GM19035 (cell line): ENCODE data around the gene TMEM87A.
"Not testable (repeated sequence)": the region's sequence is repeated elsewhere in the genome, so short reads cannot be mapped to it uniquely, and the experiment has no call there.

Experiments used
- ATAC-seq: cut with Tn5 transposase; IDR thresholded peaks from one replicate; pipeline ENCODE4 v1.9.1; 2021; ENCODE audit not compliant: unreplicated experiment

The TMEM87A gene

DNA sequence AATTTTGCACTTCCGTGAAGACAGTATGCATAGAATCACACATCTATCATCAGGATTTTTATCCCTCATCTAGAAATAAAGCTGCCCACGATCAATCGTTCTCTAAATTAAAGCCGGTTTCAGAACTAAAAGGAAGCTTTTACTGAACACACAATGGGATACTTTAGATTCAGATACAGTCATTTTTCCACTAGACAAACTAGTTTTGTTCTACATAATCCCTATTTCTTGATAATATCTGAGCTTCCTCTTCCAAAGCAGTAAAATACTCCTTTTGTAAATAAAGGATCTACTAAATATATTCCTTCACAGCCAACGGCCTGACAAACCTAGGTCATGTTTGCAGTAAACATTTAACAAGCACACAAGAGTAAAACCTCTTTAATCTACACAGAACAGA lies 2.2 kb downstream of the TMEM87A start:
- no peak for ATAC-seq

DNA sequence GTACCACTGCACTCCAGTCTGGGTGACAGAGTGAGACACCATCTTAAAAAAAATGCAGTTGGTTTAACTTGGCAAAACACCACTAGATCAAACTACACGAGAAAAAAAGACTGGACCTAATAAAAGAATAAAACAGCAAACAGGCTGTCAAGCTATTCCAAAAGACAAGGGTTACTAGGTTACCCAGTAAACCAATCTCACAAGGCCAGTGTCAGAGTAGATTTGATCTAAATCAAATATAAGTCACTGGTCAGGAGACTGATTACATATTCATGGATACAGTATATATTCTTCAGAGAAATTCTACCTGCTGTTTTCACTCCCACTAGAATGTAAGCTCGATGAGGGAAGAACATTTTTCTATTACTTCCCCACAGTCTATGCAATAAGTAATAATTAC lies 2.7 kb downstream of the TMEM87A start:
- ATAC-seq: no peak

DNA sequence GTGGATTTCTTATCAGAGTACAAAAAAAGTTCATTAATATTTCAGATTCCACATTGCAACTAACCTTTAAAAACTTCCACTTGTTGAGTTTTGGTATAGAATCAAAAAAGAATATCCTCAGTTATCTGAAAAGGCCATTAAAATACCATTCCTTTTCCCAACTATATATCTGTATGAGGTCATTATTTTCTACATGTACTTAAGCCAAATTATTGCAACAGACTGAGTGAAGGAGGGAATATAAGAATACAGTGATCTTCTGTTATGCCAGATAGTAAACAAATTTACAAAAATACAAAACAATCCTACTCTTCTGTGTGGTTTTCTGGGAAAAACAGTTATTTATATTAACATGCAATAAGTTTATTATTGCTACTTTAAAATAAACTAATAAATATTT lies 5.9 kb downstream of the TMEM87A start:
- no peak for ATAC-seq

DNA sequence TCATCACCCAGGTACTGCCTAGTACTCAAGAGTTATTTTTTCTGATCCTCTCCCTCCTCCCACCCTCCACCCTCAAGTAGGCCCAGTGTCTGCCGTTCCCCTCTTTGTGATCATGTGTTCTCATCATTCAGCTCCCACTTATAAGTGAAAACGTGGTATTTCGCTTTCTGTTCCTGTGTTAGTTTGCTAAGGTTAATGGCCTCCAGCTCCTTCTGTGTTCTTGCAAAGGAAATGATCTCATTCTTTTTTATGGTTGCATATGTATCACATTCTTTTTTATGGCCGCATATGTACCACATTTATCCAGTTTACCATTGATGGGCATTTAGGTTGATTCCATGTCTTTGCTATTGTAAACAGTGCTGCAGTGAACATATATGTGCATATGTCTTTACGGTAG lies 8.4 kb downstream of the TMEM87A start:
- no peak for ATAC-seq

DNA sequence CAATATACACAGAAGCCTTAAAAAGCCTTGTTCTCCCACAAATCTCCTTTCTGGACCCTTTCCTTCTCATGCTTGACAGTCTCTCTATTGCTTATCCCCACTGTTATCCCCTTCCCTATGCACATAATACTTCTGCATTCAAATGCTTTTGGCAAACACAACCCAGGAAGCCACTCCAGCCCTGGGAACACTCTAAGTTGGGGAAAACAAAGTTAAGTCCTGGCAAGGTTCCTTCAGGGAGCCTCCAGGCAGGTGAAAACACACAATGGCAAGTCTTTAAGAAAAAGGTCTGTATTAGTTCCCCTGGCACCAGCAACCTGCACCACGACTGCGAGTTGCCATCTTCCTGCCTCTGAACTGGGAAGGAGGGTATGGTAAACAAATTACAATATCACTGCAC lies 19.9 kb downstream of the TMEM87A start:
- no peak for ATAC-seq

DNA sequence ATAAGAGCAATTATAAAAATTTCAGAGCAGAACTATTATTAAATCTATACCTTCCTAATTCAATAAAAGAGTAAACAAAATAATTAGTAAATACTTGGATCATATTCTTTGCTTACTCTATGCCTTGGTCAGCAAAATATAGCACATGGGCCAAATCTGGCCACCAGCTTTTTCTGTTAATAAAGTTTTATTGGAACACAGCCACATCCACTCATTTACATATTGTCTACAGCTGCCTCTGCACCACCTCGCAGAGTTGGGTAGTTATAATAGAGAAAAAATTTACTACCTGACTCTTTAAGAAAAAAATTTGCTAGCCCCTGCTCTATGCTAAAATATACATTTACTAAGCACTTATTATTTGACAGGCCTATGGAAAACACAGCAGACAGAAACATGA lies 32.4 kb downstream of the TMEM87A start:
- no peak for ATAC-seq

DNA sequence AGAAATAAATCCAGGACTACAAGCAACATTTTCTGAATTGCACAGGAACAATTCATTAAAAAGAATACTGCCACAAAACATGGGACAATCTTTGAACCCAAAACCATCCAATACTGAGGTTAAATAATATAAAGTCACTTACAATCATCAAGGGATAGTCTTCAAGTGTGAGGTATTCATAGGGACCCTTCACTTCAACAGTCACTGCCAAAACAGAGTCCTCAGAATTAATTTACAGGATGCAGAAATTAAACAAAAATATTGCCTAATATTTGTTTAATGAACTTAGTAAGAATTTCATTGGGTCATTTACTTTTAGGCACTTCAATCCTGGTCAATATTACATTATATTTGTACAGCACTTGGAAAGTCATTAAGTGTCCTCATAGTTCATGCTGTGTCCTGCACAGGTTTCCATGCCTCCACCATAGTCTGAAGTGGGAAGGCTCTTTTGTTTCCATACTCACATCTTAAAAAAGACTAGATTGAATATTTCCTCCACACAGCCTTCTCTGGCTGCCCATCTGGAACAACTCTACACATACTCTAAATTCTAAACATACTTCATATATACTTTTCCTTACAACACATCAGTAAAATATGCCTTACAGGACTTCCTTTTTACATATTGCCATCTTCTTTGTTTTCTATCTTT lies 33.6 kb downstream of the TMEM87A start:
- no peak for ATAC-seq

DNA sequence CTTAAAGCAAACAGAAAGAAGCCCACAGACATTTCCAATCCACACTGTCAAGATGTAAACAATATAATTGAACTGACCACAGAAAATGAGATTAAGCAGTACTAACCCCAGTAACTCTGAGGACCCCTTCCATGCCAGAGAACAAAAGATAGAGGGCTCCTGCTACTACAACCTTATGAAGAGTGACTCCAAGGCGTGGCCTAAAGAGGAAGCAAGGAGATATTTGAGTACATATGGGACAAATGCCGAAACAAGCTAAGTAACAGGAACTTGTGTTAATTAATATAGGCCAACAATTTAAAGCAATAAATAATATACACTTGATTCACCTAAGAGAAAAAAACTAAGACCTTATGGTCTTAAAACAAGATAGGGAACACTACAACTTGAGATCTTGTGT lies 40.1 kb downstream of the TMEM87A start:
- no peak for ATAC-seq

DNA sequence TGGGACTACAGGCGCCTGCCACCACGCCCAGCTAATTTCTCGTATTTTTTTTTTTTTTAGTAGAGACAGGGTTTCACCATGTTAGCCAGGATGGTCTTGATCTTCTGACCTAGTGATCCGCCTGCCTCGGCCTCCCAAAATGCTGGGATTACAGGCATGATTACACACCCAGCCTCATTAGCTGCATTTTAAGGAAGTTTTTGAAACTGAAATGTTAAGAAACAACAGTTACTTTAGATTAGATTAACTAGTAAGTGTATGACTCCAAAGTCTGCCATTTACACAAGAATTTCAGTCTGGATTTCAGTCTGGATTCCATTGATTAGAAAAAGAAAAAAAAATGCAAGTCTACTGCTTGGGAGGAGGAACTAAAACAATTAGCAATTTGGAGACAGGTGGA lies 40.6 kb downstream of the TMEM87A start:
- ATAC-seq: no peak

DNA sequence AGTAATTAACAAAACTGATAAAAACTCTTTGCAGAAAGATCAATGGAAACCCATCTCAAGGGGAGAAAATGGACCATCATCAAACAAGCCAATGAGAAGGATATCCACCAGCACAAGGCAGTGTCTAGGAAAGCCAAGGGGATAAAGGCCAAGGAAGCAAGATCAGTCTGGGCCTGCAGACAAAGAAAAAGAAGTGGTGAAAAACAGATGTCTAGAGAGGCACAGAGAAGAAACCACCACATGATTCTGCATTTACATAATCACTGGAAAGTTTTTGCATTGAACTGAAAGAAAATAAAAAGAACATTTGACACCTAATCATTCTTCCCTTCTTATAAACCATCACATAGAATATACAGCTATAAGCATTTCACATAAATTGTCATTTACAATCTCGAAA lies 42.1 kb downstream of the TMEM87A start:
- ATAC-seq: no peak

DNA sequence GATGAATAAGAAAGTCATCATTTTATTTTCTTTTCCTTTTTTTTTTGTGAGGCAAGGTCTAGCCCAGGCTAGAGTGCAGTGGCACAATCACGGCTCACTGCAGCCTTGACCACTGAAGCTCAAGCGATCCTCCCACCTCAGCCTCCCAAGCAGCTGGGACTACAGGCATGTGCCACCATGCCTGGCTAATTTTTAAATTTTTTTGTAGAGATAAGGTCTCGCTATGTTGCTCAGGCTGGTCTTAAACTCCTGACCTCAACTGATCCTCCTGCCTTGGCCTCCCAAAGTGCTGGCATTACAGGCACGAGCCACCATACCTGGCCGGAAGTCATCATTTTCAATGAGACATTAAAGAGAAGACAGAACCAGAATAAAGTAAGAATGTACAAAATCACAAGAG lies 44.3 kb downstream of the TMEM87A start:
- not testable (repeated sequence) for ATAC-seq

DNA sequence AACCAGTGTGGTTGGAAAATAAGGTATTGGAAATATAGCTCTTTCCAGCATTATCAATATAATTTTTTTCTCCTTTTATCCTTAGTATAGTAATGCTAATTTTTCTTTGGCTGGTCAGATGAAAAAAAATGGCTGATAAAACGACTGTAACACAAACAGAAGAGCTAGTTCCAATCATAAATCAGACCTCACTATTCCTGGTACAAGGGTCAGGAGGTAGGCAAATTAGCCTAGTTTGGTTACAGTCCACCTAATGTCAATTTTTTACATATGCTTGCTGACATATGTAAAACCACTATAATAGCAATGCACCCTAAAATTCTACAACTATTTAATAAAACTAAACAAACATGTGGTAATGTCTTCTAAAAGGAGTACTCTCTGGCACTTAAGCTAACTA lies 45.2 kb downstream of the TMEM87A start:
- no peak for ATAC-seq

DNA sequence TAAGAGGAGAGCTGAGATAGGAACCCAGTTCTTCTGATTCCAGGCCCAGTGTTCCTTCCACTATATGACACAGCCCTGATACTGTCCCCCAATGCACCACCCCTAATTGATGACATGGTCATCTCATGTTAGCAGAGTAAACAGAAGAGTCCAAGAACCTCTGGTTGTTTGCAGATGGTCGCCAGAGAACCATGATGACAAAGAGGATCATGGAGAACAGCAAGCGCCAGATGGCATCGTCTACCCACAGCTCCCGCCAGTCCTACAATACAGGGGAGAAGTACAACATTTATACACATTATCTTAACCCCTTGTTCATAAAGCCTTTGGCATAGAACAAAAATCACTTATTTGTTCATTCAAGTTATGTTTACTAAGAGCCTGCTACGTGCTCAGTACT lies 46.6 kb downstream of the TMEM87A start:
- ATAC-seq: no peak

DNA sequence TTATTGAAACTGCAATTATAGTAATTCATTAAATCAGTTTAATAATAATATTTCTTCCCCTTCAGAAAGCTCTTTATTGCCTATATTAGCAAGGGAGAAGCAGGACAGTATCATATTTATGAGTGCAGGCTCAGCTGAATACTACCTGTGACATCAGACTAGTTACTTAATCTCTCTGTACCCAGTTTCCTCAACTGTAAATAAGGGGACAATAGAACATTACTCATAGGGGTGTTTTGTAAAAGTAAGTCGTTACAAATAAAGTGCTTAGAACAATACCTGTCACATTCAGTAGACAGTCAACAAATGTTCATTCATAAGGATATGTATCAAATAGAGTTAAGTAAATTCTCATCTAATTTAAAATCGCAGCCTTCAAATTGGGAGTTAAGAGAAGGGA lies 53.0 kb downstream of the TMEM87A start:
- no peak for ATAC-seq

DNA sequence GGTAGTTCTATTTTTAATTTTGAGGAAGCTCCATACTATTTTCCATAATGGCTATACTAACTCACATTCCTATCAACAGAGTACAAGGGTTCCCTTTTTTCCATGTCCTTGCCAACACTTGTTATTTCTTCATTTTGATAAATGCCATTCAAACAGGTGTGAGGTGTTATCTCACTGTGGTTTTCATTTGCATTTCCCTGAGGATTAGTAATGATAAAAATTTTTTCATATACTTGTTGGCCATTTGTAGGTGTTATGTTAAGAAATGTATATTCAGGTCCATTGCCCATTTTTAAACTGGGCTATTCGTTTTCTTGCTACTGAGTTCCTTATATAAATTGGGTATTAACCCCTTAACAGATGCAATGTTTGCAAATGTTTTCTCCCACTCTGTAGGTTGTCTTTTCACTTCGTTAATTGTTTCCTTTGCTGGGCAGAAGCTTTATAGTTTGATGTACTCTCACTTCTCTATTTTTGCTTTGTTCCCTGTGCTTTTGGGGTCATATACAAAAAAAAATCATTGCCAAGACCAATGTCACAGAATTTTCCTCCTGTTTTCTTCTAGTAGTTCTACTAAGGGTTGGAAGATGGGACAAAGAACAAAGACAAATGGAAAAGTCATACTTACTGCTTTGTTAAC lies 54.2 kb downstream of the TMEM87A start:
- no peak for ATAC-seq

DNA sequence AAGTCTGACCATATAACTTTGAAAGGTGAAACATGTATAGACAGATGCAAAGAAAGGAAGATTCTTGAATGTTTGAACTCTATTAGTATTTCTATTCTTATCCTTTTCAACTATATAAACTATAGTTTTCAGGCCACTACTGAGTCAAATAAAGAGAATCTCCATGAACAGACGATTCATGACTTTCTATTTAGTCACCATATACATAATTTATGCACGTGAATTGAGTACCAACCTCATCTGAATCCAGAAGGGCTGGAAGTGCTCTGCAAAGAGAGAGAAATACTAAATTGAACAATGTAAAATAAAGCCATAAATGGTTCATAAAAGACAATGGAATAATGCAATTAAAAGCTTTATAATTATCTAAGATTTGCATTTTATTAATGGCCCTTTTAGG lies 55.7 kb downstream of the TMEM87A start:
- ATAC-seq: no peak

DNA sequence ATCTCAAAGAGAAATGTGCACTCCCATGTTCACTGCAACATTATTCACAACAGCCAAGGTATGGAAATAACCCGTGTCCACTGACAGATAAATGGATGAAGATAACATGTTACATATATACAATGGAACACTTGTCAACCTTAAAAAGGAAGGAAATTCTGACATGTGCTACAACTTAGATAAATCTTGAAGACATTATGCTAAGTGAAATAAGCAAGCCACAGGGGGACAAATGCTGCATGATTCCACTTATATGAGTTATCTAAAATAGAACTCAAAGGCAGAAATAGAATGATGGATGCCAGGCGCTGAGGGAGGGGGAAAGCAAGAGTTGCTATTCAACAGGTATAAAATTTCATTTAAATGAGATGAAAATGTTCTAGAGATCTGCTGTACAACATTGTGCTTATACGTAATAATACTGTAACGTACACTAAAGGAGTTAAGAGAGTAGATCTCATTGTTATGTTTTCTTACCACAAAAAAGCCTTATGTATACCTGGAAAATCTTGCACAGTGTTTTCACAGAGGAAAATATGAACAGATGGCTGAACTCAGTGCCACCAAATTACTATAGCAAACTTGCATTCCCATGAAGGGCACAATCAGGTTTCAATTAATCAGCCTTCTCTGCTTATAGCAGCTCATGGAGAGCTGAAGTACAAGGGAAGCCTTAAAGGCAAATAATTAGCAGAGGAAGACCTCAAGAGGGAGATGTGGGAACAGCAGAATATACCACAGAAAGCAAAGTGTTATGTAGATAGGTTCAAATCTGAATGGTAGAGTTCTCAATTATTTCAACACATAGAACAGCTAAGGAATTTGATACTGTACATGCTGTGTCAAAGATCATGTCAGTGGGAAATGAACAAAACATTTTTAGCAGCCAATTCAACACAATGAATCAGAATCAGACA lies 57.1 kb downstream of the TMEM87A start:
- ATAC-seq: no peak

DNA sequence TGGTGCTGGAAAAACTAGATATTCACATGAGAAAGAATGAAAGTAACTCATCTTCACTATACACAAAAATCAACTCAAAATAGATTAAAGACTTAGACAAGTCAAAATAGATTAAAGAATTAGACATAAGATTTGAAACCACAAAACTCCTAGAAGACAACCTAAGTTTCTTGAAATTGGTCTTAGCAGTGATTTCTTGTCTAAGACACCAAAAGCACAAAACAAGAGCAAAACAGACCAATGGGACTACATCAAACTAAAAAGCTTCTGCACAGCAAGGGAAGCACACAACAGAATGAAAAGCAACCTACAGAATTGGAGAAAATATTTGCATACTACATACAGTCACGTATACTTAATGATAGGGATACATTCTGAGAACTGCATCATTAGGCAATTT lies 58.6 kb downstream of the TMEM87A start:
- ATAC-seq: no peak

DNA sequence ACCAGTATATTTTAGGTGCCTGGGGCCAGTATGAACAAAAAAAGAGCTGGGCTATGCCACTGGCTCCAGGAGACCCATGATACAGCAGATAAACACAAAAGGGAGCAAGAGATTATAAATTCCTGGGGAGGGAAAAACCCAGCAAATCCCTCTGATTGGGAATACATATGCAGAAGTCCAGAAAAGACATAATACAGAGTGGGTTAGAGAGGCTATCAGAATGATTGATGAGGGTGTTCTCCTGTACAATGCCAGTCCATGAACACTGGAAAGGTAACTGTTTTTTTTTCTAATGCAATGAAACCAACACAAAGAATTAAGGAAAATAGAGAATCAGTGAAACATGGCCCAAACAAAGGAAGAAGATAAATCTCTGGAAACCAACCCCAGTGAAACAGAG lies 59.7 kb downstream of the TMEM87A start:
- ATAC-seq: no peak

DNA sequence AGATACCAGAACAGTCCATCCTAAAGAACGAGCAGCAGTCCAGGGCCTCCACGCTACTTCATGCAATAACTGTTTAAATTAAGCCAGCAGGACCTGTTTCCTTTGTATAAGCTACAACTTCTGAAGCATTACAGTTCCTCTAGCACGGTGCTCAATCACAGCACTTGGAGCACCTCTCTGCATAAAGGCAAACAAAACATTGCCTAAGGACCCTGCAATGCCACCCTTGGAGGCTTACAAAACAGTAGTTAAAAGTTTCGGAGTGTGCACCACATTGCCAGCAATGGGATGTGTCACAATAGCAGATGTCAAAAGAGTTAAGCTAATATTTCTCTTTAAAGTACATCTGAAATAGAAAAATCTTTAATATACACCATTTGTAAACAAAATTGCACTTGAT lies 62.5 kb downstream of the TMEM87A start:
- ATAC-seq: no peak

DNA sequence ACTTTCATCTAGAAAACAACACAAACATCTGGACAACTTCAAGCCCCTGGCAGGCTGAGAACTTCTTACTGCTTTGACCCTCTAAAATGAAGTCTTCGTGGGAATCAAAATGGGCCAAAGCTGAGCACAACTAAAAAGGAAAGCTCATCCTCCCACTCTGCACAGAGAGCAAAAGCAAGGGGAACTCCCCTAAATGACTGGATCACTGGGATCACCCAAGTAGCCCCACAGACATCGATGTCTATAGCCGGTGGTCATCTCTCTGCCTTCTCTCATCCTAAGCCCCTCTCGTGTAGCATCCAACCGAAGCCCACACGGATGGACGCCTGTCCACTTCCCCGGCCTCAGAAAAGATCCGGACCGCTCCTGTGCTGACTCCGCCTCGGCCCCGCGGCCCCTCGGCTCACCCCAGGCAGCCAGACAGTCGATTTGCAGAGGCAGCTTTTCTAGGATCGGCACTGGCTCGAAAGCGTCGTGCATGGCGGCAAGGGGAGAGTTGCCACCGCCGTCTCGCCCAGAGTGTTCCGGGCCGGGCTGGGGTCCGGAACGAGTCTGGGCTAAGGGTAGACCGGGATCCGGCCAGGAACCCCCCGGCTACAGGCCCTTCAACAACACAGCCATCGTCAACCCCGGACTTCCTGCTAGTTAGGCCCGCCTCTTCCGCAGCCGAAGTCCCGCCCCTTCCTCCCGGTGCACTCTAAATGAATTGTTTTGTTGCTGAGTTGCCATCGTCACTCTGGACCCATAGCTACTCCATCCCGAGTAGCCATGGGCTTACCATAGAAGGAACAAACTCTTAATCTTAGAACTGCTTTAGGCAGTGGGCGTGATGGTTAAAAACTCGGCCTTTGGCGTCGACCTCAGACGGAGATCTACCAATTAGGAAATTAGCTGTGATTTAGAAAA lies 65.3 kb downstream of the TMEM87A start, which contains the start of gene VPS39:
TSS of gene VPS39 (minus strand) at position 631 of the 906 bp plus-strand sequence. CDS start at position 480, 151 bp downstream.
- peak; percentile 95 for ATAC-seq
